ENCODE data around the gene MAP4.
A peak's percentile ranks its signal among the peaks of the same experiment; 100 is the strongest.
"Not testable (repeated sequence)": the region's sequence is repeated elsewhere in the genome, so short reads cannot be mapped to it uniquely, and the experiment has no call there.

MAP4 gene

GRCh38 chr3:48016301-48016973, at the start of gene MAP4:
TSS of gene MAP4 (minus strand) at chr3:48016416. CDS start at chr3:47998860, 17,556 bp downstream.
- Mint-ChIP-seq H3K27ac (peak within 1 kb of the TSS; percentile 28), H3K36me3 (ENCODE audit: low read depth) (no peaks in the 10 kb centered on the region), H3K4me1 (ENCODE audit: low read depth) (peaks cover 56% of the 10 kb centered on the region)

GRCh38 chr3:48065035-48065434, 48.8 kb upstream of the MAP4 start:
- peaks cover 25% of the 10 kb centered on the region for H3K4me1 Mint-ChIP-seq (ENCODE audit: low read depth)
- peaks cover 4% of the 10 kb centered on the region for H3K9me3 Mint-ChIP-seq
- H3K4me3 Mint-ChIP-seq: no peak overlapping the region
- H3K27me3 Mint-ChIP-seq: no peaks in the 10 kb centered on the region
- H3K27ac Mint-ChIP-seq: no peak overlapping the region
- peaks cover 16% of the 10 kb centered on the region for H3K36me3 Mint-ChIP-seq (ENCODE audit: low read depth)

More at GRCh38 chr3:48016301-48016973, at the start of gene MAP4:
- Mint-ChIP-seq H3K9me3 (no peaks in the 10 kb centered on the region), H3K27me3 (no peaks in the 10 kb centered on the region), H3K4me3 (no peak within 1 kb of the TSS)

DNA sequence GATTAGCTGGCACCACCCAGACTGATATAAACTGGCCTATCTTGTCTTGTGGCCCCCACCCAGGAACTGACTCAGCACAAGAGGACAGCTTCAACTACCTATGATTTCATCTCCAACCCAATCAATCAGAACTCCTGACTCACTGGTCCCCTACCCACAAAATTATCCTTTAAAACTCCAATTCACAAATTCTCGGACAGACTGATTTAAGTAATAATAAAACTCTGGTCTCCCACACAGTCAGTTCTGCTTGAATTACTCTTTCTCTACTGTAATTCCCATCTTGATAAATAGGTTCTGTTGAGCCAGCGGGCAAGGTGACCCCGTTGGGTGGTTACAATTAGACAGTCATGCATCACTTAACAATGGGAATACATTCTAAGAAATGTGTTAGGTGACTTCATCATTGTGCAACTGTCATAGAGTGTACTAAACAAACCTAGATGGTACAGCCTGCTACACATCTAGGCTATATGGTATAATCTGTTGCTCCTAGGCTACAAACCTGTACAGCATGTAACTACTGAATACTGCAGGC, 48.1 kb upstream of the MAP4 start:
- Mint-ChIP-seq H3K4me3 (no peak overlapping the region), H3K27me3 (no peaks in the 10 kb centered on the region), H3K4me1 (ENCODE audit: low read depth) (peaks cover 28% of the 10 kb centered on the region), H3K27ac (no peak overlapping the region), H3K36me3 (ENCODE audit: low read depth) (peaks cover 13% of the 10 kb centered on the region), H3K9me3 (peaks cover 7% of the 10 kb centered on the region)

GRCh38 chr3:48061586-48061985, 45.4 kb upstream of the MAP4 start:
- not testable (repeated sequence) for H3K4me3 Mint-ChIP-seq, H3K27ac Mint-ChIP-seq, H3K9me3 Mint-ChIP-seq, H3K27me3 Mint-ChIP-seq
- H3K4me1 Mint-ChIP-seq (ENCODE audit: low read depth): peaks cover 37% of the 10 kb centered on the region
- peaks cover 13% of the 10 kb centered on the region for H3K36me3 Mint-ChIP-seq (ENCODE audit: low read depth)

GRCh38 chr3:48058091-48058490, 41.9 kb upstream of the MAP4 start:
- peaks cover 18% of the 10 kb centered on the region for H3K4me1 Mint-ChIP-seq (ENCODE audit: low read depth)
- no peak overlapping the region for H3K27ac Mint-ChIP-seq
- peaks cover 7% of the 10 kb centered on the region for H3K9me3 Mint-ChIP-seq
- peaks cover 14% of the 10 kb centered on the region for H3K36me3 Mint-ChIP-seq (ENCODE audit: low read depth)
- H3K4me3 Mint-ChIP-seq: no peak overlapping the region
- H3K27me3 Mint-ChIP-seq: no peaks in the 10 kb centered on the region

GRCh38 chr3:48057521-48057920, 41.3 kb upstream of the MAP4 start:
- H3K27ac Mint-ChIP-seq: no peak overlapping the region
- H3K27me3 Mint-ChIP-seq: no peaks in the 10 kb centered on the region
- peaks cover 13% of the 10 kb centered on the region for H3K36me3 Mint-ChIP-seq (ENCODE audit: low read depth)
- H3K9me3 Mint-ChIP-seq: peaks cover 7% of the 10 kb centered on the region
- peaks cover 23% of the 10 kb centered on the region for H3K4me1 Mint-ChIP-seq (ENCODE audit: low read depth)
- no peak overlapping the region for H3K4me3 Mint-ChIP-seq

DNA sequence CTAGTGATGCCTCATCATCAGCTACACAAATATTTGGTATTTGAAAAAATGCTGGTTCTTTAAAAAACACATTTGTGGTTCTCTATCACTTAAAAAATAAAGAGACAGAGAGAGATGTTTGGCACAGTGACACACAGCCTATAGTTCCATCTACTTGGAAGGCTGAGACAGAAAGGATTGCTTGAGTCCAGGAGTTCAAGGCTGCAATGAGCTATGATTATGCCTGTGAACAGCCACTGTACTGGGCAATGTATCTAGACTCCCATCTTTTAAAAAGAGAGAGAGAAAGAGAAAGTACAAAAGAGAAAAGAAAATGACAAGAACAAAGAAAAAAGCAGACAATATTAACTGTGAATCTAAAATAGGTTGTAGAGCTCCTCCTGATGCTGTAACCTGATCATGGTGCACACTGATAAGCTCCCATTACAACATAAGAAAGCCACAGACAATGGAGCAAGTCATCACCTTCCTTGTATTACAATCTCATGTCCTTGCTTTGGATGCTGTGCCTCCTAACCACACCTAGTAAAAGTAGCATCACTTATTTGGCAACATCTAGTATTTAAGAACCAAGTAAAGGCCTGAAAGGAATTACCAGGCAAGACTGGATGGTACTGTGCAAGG, 31.7 kb upstream of the MAP4 start:
- no peaks in the 10 kb centered on the region for H3K27me3 Mint-ChIP-seq
- H3K27ac Mint-ChIP-seq: no peak overlapping the region
- H3K4me3 Mint-ChIP-seq: no peak overlapping the region

GRCh38 chr3:48042071-48042760, 26.0 kb upstream of the MAP4 start:
- Mint-ChIP-seq H3K9me3 (no peaks in the 10 kb centered on the region), H3K4me1 (ENCODE audit: low read depth) (peaks cover 16% of the 10 kb centered on the region), H3K27ac (peak overlapping the region; percentile 34), H3K4me3 (no peak overlapping the region), H3K36me3 (ENCODE audit: low read depth) (peaks cover 12% of the 10 kb centered on the region), H3K27me3 (no peaks in the 10 kb centered on the region)

More for the DNA sequence above, 31.7 kb upstream of the MAP4 start:
- H3K9me3 Mint-ChIP-seq: no peaks in the 10 kb centered on the region
- peaks cover 12% of the 10 kb centered on the region for H3K4me1 Mint-ChIP-seq (ENCODE audit: low read depth)
- H3K36me3 Mint-ChIP-seq (ENCODE audit: low read depth): peaks cover 32% of the 10 kb centered on the region

- Mint-ChIP-seq H3K4me1 (ENCODE audit: low read depth) (peaks cover 17% of the 10 kb centered on the region), H3K27me3 (no peaks in the 10 kb centered on the region), H3K4me3 (no peak overlapping the region), H3K36me3 (ENCODE audit: low read depth) (peaks cover 3% of the 10 kb centered on the region), H3K9me3 (no peaks in the 10 kb centered on the region), H3K27ac (no peak overlapping the region)
These were observed 23.4 kb upstream of the MAP4 start for GRCh38 chr3:48039487-48040190.

- Mint-ChIP-seq H3K4me3 (no peak overlapping the region), H3K4me1 (ENCODE audit: low read depth) (peaks cover 24% of the 10 kb centered on the region), H3K36me3 (ENCODE audit: low read depth) (peaks cover 5% of the 10 kb centered on the region), H3K27ac (no peak overlapping the region), H3K9me3 (no peaks in the 10 kb centered on the region), H3K27me3 (no peaks in the 10 kb centered on the region)
These were observed 22.8 kb upstream of the MAP4 start for GRCh38 chr3:48038971-48039481.

DNA sequence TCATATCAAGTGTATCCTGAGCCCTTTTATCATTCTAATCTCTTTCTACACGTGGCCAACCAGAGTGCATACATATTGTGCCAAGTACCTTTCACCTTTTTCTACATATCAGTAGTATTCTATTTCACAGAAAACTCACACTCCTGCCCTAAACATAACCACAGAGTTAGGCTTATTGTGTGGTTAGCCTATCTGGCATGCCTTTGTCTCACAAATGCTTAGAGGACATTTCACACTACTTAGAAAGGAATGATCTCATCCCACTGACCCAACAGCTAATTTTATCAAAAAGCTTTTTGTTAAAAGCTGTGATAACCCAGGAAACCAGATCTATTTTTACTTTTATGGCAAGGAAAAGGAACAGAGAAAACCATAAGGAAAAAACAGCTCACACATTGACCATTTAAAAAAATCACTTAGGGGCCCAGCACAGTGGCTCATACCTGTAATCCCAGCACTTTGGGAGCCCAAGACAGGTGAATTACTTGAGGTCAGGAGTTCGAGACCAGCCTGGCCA, 17.8 kb upstream of the MAP4 start:
- Mint-ChIP-seq H3K4me1 (ENCODE audit: low read depth) (peaks cover 16% of the 10 kb centered on the region), H3K36me3 (ENCODE audit: low read depth) (peaks cover 12% of the 10 kb centered on the region), H3K9me3 (no peaks in the 10 kb centered on the region), H3K27ac (peak overlapping the region; percentile 71), H3K4me3 (peak overlapping the region; percentile 5), H3K27me3 (no peaks in the 10 kb centered on the region)

DNA sequence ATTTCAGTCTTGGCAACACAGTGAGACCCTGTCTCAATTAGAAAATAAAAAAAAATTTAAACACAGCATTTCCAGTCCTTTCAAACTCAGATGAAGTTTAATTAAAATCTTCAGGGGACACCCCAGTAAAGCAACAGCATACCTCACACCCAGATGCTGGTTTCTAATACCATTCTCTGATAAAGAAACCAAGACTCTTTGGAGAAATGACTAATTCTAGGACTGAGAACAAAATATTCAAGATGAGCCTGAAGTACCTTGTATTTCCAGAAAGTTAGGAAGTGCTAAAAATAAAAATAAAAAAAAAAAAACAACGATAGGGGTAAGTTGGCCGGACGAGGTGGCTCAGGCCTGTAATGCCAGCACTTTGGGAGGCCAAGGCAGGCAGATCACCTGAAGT, 14.0 kb upstream of the MAP4 start:
- Mint-ChIP-seq H3K4me3 (no peak overlapping the region), H3K27ac (no peak overlapping the region), H3K4me1 (ENCODE audit: low read depth) (peaks cover 15% of the 10 kb centered on the region), H3K27me3 (no peaks in the 10 kb centered on the region), H3K36me3 (ENCODE audit: low read depth) (peaks cover 15% of the 10 kb centered on the region), H3K9me3 (no peaks in the 10 kb centered on the region)

DNA sequence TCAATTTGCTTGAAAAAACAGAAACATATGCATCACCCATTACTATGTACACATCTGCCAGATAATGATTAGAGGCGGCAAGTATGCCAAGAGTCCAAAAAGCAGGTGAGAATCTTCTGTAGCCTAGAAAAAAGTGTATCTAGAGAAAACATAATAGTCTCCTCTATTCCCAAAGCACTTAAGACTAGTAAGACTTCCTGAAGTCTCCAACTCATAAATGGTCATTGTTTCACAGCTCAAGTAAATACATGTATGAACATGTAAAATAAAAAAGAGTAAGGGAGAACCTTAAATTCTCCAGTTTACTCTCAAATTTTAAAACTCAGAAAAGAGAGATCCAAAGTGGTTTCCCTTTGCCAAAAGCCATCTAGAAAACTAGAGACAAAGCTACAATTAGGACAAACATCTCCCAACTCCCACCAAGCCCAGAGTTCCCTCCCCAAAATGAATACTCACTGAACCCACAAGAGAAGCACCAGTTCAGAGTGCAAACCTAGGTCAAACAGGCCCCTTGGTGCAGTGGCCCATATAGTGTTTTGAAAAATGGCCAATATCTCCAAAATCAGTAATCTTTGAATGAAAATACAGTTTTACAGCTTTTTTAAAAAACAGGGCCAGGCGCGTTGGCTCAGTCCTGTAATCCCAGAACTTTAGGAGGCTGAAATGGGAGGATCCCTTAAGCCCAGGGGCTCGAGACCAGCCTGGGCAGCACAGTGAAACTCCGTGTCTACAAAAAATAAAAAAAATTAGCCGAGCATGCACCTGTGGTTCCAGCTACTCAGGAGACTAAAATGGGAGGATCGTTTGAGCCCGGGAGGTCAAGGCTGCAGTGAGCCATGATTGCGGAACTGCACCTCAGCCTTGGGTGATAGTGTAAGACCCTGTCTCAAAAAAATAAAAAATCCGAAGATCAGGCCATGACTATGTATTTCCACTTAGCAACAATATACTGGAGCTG, 11.0 kb upstream of the MAP4 start:
- no peak overlapping the region for H3K4me3 Mint-ChIP-seq
- H3K4me1 Mint-ChIP-seq (ENCODE audit: low read depth): peaks cover under 1% of the 10 kb centered on the region
- H3K27ac Mint-ChIP-seq: no peak overlapping the region
- no peaks in the 10 kb centered on the region for H3K27me3 Mint-ChIP-seq
- no peaks in the 10 kb centered on the region for H3K9me3 Mint-ChIP-seq
- H3K36me3 Mint-ChIP-seq (ENCODE audit: low read depth): peaks cover 7% of the 10 kb centered on the region

Measured in stimulated activated naive CD8-positive, alpha-beta T cell treated with anti-CD3 and anti-CD28 coated beads, Interleukin-15, Interleukin-2, amounts not matched to agents 100 ng/mL and 50 ng/mL, for 24 hours (primary cell).